Upper lobe of right lung (tissue), 1 donor: Measurements from ENCODE around the gene NUBP2. TPM values are rescaled to one million over a fixed set of nuclear protein-coding genes. Genes with fewer than 3 reads are reported as not detected.
A peak's percentile ranks its signal among the peaks of the same experiment; 100 is the strongest.

Source experiments
- ATAC-seq: fragments of 200-7000 bp; cut with Tn5 transposase; one replicate; pipeline ENCODE4 v1.9.1; 2020; ENCODE audit warnings: mild to moderate bottlenecking, moderate library complexity
- DNase-seq: peaks from one replicate; pipeline ENCODE4 v3.0.0-alpha.2; 2020
- H3K27ac ChIP-seq: fragments of 200-600 bp; one replicate; pipeline ENCODE4 v1.8.0; 2022
- H3K27me3 ChIP-seq: fragments of 200-600 bp; one replicate; pipeline ENCODE4 v1.8.0; 2022; ENCODE audit warnings: mild to moderate bottlenecking
- H3K36me3 ChIP-seq: fragments of 200-600 bp; one replicate; pipeline ENCODE4 v1.8.0; 2022
- H3K4me1 ChIP-seq: fragments of 200-600 bp; one replicate; pipeline ENCODE4 v1.8.0; 2022
- H3K4me3 ChIP-seq: fragments of 200-600 bp; one replicate; pipeline ENCODE4 v1.8.0; 2022; ENCODE audit warnings: mild to moderate bottlenecking
- H3K9me3 ChIP-seq: fragments of 200-600 bp; one replicate; pipeline ENCODE4 v1.8.0; 2022
- intact Hi-C: fragments of 100-400 bp; cut with DNase I; formaldehyde crosslinking; loops from one replicate; pipeline ENCODE4 v1.11.0; 2022
- total RNA-seq: library from RNA; stranded (reverse); fragmentation: NEBNext Ultra II Directional; extraction: Animal tissue kit (Norgen Biotek cat#: 25700); gene quantifications from one replicate; pipeline ENCODE4 v1.2.1, GENCODE V29; 2021
- TF ChIP-seq, protein P1 (sequence below): fragments of 200-600 bp; IDR thresholded peaks from one replicate; pipeline ENCODE4 v1.8.0; 2022; ENCODE audit warnings: antibody characterized with exemption
- donor health status: DM: no; HTN: yes; CAD: no; lungs with severe emphysema.

The NUBP2 gene
- total RNA-seq, 1 donor from 2014 or later, result 38.9 TPM

GRCh38 chr16:1821861-1822611 is 39.3 kb downstream of the NUBP2 start:
- TF ChIP-seq, protein P1, sequence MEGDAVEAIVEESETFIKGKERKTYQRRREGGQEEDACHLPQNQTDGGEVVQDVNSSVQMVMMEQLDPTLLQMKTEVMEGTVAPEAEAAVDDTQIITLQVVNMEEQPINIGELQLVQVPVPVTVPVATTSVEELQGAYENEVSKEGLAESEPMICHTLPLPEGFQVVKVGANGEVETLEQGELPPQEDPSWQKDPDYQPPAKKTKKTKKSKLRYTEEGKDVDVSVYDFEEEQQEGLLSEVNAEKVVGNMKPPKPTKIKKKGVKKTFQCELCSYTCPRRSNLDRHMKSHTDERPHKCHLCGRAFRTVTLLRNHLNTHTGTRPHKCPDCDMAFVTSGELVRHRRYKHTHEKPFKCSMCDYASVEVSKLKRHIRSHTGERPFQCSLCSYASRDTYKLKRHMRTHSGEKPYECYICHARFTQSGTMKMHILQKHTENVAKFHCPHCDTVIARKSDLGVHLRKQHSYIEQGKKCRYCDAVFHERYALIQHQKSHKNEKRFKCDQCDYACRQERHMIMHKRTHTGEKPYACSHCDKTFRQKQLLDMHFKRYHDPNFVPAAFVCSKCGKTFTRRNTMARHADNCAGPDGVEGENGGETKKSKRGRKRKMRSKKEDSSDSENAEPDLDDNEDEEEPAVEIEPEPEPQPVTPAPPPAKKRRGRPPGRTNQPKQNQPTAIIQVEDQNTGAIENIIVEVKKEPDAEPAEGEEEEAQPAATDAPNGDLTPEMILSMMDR, result no peak
- H3K27ac ChIP-seq, result no peak overlapping the region
- H3K27me3 ChIP-seq, result no peaks in the 10 kb centered on the region
- no peak for ATAC-seq
- intact Hi-C loops, result no loop called here
- H3K4me1 ChIP-seq, result peaks cover 13% of the 10 kb centered on the region
- H3K4me3 ChIP-seq, result no peak overlapping the region
- DNase-seq, result no peak
- H3K36me3 ChIP-seq, result peaks cover 49% of the 10 kb centered on the region
- H3K9me3 ChIP-seq, result no peaks in the 10 kb centered on the region

- DNase-seq (peak; percentile 32), ATAC-seq (no peak)
- peaks cover 46% of the 10 kb centered on the region for H3K36me3 ChIP-seq
- no peaks in the 10 kb centered on the region for H3K27me3 ChIP-seq
- intact Hi-C loops, result no loop called here
- peaks cover 15% of the 10 kb centered on the region for H3K4me1 ChIP-seq
- no peak overlapping the region for H3K27ac ChIP-seq
- TF ChIP-seq, protein P1, result no peak
- H3K4me3 ChIP-seq, result no peak overlapping the region
- H3K9me3 ChIP-seq, result no peaks in the 10 kb centered on the region
These were observed 40.0 kb downstream of the NUBP2 start for GRCh38 chr16:1822801-1823200.

- Histone ChIP-seq H3K27me3 (no peaks in the 10 kb centered on the region), H3K9me3 (no peaks in the 10 kb centered on the region), H3K36me3 (peaks cover 39% of the 10 kb centered on the region), H3K4me3 (no peak overlapping the region), H3K27ac (no peak overlapping the region), H3K4me1 (peaks cover 25% of the 10 kb centered on the region)
- no peak for DNase-seq
- ATAC-seq, result no peak
- TF ChIP-seq, protein P1, result no peak
- intact Hi-C loops, result no loop called here
These were observed 41.1 kb downstream of the NUBP2 start for GRCh38 chr16:1823821-1824220.

DNA sequence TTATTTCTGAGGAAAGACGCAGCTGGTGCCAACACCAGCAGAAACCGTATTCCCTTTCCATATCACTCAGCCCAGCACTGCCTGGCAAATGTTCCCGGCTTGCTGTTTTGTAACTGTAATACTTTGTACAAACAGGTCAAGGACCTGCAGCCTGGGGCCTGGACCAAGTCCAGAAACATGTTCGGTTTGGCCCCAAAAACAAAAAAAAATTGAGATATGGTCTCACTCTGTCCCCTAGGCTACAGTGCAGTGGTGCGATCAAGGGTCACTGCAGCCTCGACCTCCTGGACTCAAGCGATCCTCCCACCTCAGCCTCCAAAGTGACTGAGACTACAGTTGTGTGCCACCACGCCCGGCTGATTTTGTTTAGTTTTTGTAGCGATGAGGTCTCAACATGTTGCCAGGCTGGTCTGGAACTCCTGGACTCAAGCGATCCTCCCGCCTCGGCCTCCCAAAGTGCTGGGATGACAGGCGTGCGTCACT is 42.7 kb downstream of the NUBP2 start:
- intact Hi-C loops, result no loop called here
- ATAC-seq (no peak), DNase-seq (peak; percentile 45)
- Histone ChIP-seq H3K36me3 (peaks cover 27% of the 10 kb centered on the region), H3K4me1 (peaks cover 30% of the 10 kb centered on the region), H3K27me3 (no peaks in the 10 kb centered on the region), H3K9me3 (no peaks in the 10 kb centered on the region), H3K27ac (peak overlapping the region; percentile 66), H3K4me3 (peak overlapping the region; percentile 98)
- TF ChIP-seq, protein P1, result no peak

DNA sequence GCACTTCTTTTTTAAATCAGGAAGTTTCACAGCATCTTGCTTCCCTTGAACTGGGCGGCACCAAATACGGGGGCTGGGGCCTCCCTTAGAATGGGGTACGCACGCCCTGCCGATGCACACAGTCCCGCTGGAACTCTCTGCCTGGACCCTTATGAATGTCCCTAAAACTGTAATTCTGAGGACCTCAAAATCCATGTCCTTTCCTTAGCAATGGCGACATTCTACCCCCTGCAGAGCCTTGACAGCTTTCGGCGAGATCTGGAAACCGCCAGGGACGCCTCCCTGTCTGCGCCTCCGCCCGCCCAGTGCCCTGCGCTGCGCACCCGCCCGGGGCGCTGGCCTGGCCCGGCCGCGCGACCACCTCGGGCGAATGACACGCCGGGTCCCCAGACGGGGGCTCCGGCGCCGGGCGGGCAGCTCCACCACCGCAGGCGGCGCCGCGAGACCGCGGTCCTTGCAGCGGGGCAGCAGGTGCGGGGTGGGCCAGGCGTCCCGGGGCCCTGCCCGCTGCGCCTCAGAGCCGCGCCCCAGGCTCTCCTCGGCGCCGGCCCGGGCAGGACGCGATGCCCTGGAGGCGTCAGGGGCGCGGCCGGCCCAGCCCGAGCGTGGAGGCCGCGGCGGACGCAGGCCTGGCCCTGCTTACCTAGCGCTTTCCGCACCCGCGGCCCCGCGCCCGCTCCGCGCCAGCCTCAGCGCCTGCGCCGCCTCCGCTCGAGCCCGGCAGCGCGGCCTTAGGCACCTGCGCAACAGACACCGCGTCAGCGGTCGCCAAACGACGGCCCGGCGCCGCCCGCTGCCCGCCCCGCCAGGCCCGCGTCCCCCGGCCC is 43.3 kb downstream of the NUBP2 start:
- H3K27ac ChIP-seq, result peak overlapping the region; percentile 66
- H3K36me3 ChIP-seq, result peaks cover 25% of the 10 kb centered on the region
- TF ChIP-seq, protein P1, result no peak
- intact Hi-C loops, result no loop called here
- DNase-seq, result peak; percentile 88
- no peaks in the 10 kb centered on the region for H3K27me3 ChIP-seq
- peak overlapping the region; percentile 98 for H3K4me3 ChIP-seq
- ATAC-seq, result peak; percentile 55
- H3K9me3 ChIP-seq, result no peaks in the 10 kb centered on the region
- peaks cover 30% of the 10 kb centered on the region for H3K4me1 ChIP-seq
